HepG2 (cell line): ENCODE results near the gene POU5F1. TPM values are rescaled to one million over a fixed set of nuclear protein-coding genes. Genes with fewer than 3 reads are reported as not detected.

Experiments used
- HOXA5 ChIP-seq: sonication (generic); formaldehyde crosslinking; IDR thresholded peaks from 2 replicates; pipeline ENCODE4 v1.4.0; 2020; ENCODE audit warnings: missing genetic modification reagents
- KDM1A ChIP-seq: IDR thresholded peaks from 2 replicates; pipeline ENCODE4 v1.6.1; 2016; ENCODE audit warnings: missing compliant biosample characterization
- KDM4B ChIP-seq: sonication (generic); formaldehyde crosslinking; IDR thresholded peaks from 2 replicates; pipeline ENCODE4 v1.4.0; 2020; ENCODE audit warnings: missing genetic modification reagents
- NFKB2 ChIP-seq: sonication (generic); formaldehyde crosslinking; IDR thresholded peaks from 2 replicates; pipeline ENCODE4 v1.4.0; 2020; ENCODE audit warnings: missing genetic modification reagents, borderline replicate concordance
- POGZ ChIP-seq: sonication (generic); formaldehyde crosslinking; IDR thresholded peaks from 2 replicates; pipeline ENCODE4 v1.4.0; 2020; ENCODE audit warnings: mild to moderate bottlenecking, missing genetic modification reagents
- PRDM10 ChIP-seq: sonication (generic); formaldehyde crosslinking; IDR thresholded peaks from 2 replicates; pipeline ENCODE4 v1.4.0; 2020; ENCODE audit warnings: low read depth, missing genetic modification reagents
- PRDM4 ChIP-seq: sonication (generic); formaldehyde crosslinking; IDR thresholded peaks from 2 replicates; pipeline ENCODE4 v1.9.0; 2021; ENCODE audit warnings: missing genetic modification reagents, borderline replicate concordance
- SNAPC2 ChIP-seq: sonication (generic); formaldehyde crosslinking; IDR thresholded peaks from 2 replicates; pipeline ENCODE4 v1.8.1; 2022; ENCODE audit warnings: mild to moderate bottlenecking, missing genetic modification reagents
- TBX2 ChIP-seq: sonication (generic); formaldehyde crosslinking; IDR thresholded peaks from 2 replicates; pipeline ENCODE4 v1.5.0; 2020; ENCODE audit warnings: missing genetic modification reagents, mild to moderate bottlenecking, borderline replicate concordance
- ZBTB7B ChIP-seq: sonication (generic); formaldehyde crosslinking; IDR thresholded peaks from 2 replicates; pipeline ENCODE4 v1.4.0; 2020; ENCODE audit warnings: missing genetic modification reagents
- ZNF337 ChIP-seq: sonication (generic); formaldehyde crosslinking; IDR thresholded peaks from 2 replicates; pipeline ENCODE4 v1.5.1; 2020; ENCODE audit warnings: missing genetic modification reagents, low read depth, mild to moderate bottlenecking, borderline replicate concordance
- polyA plus RNA-seq, 8 experiments: library from polyadenylated mRNA; depleted of rRNA in 3 of 8; stranded (reverse) in 7 of 8; unstranded in 1 of 8; fragments of >200 nt; fragmentation: Illumina TruSeq in 4 of 8; extraction: Trizol in 4 of 8; gene quantifications; 2 replicates each; pipeline versions ENCODE4 v1.2.1 to v1.2.3, GENCODE V29; 2011 to 2016; ENCODE audit warnings: low read depth in 4 of 8, missing spikeins in 1 of 8, mixed read lengths in 1 of 8; ENCODE audit not compliant: insufficient read depth in 1 of 8
- total RNA-seq, 5 experiments: library from RNA; depleted of rRNA; stranded (reverse); fragments of >200 nt; fragmentation: Illumina TruSeq; extraction: Trizol; gene quantifications; 2 replicates each; pipeline ENCODE4 v1.2.3, GENCODE V29; 2016; ENCODE audit warnings: low read depth in 1 of 5
- TF ChIP-seq, protein P1 (sequence below): sonication (generic); formaldehyde crosslinking; IDR thresholded peaks from 2 replicates; pipeline ENCODE4 v1.8.0; 2022; ENCODE audit warnings: missing genetic modification reagents, mild to moderate bottlenecking, moderate library complexity, borderline replicate concordance
- TF ChIP-seq, protein P2 (sequence below): sonication (generic); formaldehyde crosslinking; IDR thresholded peaks from 2 replicates; pipeline ENCODE4 v1.9.0; 2021; ENCODE audit warnings: mild to moderate bottlenecking, missing genetic modification reagents

Gene POU5F1
- total and polyA plus RNA-seq, 2 of the 13 experiments (the other 11 are each of a cell fraction or from before 2014, with no cell fraction given): 2.5 to 7.2 TPM

- TF ChIP-seq, protein P1, sequence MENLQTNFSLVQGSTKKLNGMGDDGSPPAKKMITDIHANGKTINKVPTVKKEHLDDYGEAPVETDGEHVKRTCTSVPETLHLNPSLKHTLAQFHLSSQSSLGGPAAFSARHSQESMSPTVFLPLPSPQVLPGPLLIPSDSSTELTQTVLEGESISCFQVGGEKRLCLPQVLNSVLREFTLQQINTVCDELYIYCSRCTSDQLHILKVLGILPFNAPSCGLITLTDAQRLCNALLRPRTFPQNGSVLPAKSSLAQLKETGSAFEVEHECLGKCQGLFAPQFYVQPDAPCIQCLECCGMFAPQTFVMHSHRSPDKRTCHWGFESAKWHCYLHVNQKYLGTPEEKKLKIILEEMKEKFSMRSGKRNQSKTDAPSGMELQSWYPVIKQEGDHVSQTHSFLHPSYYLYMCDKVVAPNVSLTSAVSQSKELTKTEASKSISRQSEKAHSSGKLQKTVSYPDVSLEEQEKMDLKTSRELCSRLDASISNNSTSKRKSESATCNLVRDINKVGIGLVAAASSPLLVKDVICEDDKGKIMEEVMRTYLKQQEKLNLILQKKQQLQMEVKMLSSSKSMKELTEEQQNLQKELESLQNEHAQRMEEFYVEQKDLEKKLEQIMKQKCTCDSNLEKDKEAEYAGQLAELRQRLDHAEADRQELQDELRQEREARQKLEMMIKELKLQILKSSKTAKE (CRISPR knock-in tag): 0 out of 2 replicates have a peak, but pooled peaks have one; percentile 27
- TF ChIP-seq HOXA5 (CRISPR knock-in tag) (no peak), ZNF337 (CRISPR knock-in tag) (no peak), NFKB2 (CRISPR knock-in tag) (peak; percentile 5; the same call in 1 of the 2 replicates), PRDM4 (CRISPR knock-in tag) (no peak), POGZ (peak; percentile 59), PRDM10 (0 out of 2 replicates have a peak, but pooled peaks have one; percentile 27), ZBTB7B (CRISPR knock-in tag) (no peak), SNAPC2 (CRISPR knock-in tag) (no peak), TBX2 (CRISPR knock-in tag) (peak; percentile 77; the same call in 1 of the 2 replicates), KDM4B (CRISPR knock-in tag) (no peak), KDM1A (no peak)
- TF ChIP-seq, protein P2, sequence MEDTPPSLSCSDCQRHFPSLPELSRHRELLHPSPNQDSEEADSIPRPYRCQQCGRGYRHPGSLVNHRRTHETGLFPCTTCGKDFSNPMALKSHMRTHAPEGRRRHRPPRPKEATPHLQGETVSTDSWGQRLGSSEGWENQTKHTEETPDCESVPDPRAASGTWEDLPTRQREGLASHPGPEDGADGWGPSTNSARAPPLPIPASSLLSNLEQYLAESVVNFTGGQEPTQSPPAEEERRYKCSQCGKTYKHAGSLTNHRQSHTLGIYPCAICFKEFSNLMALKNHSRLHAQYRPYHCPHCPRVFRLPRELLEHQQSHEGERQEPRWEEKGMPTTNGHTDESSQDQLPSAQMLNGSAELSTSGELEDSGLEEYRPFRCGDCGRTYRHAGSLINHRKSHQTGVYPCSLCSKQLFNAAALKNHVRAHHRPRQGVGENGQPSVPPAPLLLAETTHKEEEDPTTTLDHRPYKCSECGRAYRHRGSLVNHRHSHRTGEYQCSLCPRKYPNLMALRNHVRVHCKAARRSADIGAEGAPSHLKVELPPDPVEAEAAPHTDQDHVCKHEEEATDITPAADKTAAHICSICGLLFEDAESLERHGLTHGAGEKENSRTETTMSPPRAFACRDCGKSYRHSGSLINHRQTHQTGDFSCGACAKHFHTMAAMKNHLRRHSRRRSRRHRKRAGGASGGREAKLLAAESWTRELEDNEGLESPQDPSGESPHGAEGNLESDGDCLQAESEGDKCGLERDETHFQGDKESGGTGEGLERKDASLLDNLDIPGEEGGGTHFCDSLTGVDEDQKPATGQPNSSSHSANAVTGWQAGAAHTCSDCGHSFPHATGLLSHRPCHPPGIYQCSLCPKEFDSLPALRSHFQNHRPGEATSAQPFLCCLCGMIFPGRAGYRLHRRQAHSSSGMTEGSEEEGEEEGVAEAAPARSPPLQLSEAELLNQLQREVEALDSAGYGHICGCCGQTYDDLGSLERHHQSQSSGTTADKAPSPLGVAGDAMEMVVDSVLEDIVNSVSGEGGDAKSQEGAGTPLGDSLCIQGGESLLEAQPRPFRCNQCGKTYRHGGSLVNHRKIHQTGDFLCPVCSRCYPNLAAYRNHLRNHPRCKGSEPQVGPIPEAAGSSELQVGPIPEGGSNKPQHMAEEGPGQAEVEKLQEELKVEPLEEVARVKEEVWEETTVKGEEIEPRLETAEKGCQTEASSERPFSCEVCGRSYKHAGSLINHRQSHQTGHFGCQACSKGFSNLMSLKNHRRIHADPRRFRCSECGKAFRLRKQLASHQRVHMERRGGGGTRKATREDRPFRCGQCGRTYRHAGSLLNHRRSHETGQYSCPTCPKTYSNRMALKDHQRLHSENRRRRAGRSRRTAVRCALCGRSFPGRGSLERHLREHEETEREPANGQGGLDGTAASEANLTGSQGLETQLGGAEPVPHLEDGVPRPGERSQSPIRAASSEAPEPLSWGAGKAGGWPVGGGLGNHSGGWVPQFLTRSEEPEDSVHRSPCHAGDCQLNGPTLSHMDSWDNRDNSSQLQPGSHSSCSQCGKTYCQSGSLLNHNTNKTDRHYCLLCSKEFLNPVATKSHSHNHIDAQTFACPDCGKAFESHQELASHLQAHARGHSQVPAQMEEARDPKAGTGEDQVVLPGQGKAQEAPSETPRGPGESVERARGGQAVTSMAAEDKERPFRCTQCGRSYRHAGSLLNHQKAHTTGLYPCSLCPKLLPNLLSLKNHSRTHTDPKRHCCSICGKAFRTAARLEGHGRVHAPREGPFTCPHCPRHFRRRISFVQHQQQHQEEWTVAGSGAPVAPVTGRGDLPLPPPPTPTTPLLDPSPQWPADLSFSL (CRISPR knock-in tag): peak; percentile 38
Measured at GRCh38 chr6:31197559-31198305, 27.2 kb upstream of the POU5F1 start (continued).
